Measurements from ENCODE around the gene OR51G1.

The OR51G1 gene

GRCh38 chr11:4881188-4881587 is 43.0 kb downstream of the OR51G1 start:
- no peak for DNase-seq
- peaks cover 0 to 1% (median 0%) of the 10 kb centered on the region in 5 experiments for H3K27me3 ChIP-seq (replicated peaks in 2 of 5; ENCODE audit: control insufficient read depth in 4 of 5, insufficient read depth in 5 of 5, low read length in 4 of 5)
- ChIA-PET POLR2A (no interaction called here), CTCF (no interaction called here)
- no peaks in the 10 kb centered on the region for H3K36me3 ChIP-seq (ENCODE audit: control insufficient read depth in 4 of 4, insufficient read depth in 4 of 4, low read length in 3 of 4)
- H3K4me3 ChIP-seq (ENCODE audit: control insufficient read depth in 1 of 7, extremely low read depth in 1 of 7, insufficient read depth in 4 of 7, low read depth in 2 of 7, low read length in 6 of 7), result no peak overlapping the region
- no peaks in the 10 kb centered on the region for H3K4me1 ChIP-seq (ENCODE audit: control extremely low read depth in 1 of 4, control insufficient read depth in 4 of 4, insufficient read depth in 4 of 4, low read length in 3 of 4)
- no peaks in the 10 kb centered on the region for H3K9me3 ChIP-seq (ENCODE audit: control extremely low read depth in 1 of 5, control insufficient read depth in 4 of 5, insufficient read depth in 2 of 5, low read depth in 1 of 5, low read length in 4 of 5)
- no peak overlapping the region for H3K27ac ChIP-seq (ENCODE audit: insufficient read depth in 1 of 2, low read depth in 1 of 2, low read length in 2 of 2, poor library complexity in 1 of 2, severe bottlenecking in 2 of 2)
- 95% methylated on average over 4 of the region's 4 CpGs for WGBS (ENCODE audit: insufficient coverage)
